Activated T-helper 9 cell treated with anti-CD3 and anti-CD28 coated beads, Interleukin-2, amount 50 U/mL, for 16 hours (primary cell): ENCODE results near the gene FOXP1.

Source experiments
- DNase-seq: peaks from one replicate; pipeline ENCODE4 v3.0.0-alpha.2; 2020; ENCODE audit warnings: low read depth

Gene FOXP1

DNA sequence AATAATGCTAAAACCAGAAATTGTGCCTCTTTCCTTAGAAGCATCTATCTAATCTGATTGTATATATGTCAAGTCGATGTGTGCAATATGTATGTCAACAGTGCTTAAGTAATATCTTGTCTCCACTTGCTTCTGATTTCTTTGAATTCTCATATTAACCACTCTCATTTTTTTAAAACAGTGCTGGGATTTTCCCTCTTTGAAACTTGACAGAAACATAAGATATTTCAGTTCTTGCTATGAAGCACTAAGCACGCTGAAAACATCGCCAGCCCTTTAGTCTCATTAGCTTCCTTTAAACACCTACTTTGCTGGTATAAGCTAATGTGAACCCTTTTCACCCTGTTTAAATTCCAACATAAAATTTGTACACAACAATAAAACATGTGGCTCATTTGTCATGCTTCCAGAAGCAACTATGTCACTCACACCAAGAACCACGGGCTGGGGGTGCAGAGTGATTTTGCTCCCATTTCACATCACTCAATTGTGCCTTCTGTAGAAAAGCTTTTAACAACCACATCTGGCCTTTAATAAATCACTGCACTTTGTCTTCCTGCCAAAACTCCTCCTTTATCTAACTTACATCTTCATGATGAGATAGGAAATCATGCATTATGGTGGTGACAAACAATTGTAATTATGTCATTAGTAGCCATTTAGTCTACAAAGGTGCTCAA is 185.2 kb downstream of the FOXP1 start:
- no peak for DNase-seq

DNA sequence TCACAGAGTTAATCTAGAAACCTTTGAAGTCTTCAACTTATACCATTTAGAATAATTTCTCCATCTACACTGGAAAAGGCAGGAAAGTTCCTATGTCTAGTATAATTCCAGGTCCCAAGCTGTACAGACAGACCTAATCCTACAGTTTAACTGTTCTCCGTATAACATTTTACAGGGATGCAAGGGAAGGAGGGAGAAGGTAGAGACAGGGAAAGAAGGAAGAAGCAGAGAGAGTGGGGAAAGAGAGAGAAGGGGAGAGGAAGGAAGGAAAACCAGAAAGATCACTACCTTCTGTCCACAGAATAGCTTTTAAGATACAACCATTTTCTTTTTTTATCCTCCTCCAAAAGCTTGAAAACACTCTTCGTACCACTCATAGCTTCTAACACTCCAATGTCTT is 185.8 kb downstream of the FOXP1 start:
- DNase-seq: no peak

DNA sequence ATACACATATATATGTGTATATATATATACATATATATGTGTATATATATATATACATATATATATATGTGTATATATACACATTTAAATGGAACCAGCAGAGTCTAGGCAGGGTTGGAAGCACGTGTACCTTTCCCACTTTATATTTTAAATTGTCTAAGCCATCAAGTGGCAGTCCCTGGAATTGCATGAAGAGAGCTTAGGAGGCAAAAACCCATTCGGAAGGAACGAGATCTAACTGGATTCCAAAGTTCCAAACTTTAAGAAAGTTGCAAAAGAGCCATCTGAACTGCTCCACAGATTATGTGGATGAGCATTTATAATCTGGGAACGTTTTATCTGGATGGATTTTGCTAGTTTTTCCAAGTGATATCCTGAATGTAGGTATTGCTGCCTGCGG is 186.5 kb downstream of the FOXP1 start:
- no peak for DNase-seq

DNA sequence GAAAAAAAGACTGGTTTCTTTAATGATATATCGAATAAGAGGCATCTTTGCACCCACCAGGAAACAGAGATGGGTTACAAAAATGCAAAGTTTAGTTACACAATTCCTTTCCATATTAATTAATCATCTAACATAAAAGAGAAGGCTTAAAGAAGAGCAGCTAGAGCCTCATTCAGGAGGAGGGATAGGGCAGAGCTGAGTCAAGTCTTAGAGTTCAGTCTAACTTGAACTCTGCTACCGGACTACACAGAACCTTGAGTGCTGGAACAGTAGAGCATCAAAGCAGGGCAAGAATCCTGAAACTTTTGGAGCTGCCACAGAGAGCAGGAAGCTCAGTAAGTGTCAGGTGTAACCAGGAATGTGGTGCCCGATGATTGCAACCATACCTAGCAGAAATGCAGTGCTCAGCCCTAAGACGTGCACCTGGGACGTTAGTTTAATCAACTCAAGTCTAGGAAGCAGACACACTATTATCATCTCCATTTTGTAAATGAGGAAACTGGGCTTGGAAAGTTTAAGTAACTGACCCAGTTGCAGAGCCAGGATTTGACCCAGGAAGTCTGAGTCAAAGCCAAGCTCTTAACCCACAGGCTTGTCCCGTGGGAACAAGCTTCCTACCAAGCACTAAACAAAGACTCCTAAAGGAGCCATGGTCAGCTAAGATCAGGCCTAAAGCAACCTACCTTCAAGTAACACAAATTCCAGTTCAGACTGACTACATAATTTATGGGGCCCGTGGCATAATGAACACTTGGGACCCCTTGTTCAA is 187.4 kb downstream of the FOXP1 start:
- no peak for DNase-seq

DNA sequence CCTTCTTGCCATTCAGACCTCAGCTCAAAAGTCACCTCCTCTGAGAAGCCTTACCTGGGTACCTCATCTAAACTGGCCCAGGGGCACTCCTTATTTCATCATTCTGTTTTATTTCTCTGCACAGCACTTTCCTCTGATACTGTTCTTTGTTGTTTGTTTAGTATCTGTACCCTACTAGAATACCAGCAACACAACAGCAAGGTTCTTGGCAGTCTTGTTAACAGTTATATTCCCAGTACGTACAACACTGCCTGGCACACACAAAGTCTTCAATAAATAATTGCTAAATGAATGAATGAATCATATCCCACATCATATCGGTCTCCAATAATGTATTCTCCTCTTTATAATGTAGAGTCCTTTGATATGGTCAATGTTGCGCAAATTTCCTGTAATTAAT is 188.1 kb downstream of the FOXP1 start:
- no peak for DNase-seq

DNA sequence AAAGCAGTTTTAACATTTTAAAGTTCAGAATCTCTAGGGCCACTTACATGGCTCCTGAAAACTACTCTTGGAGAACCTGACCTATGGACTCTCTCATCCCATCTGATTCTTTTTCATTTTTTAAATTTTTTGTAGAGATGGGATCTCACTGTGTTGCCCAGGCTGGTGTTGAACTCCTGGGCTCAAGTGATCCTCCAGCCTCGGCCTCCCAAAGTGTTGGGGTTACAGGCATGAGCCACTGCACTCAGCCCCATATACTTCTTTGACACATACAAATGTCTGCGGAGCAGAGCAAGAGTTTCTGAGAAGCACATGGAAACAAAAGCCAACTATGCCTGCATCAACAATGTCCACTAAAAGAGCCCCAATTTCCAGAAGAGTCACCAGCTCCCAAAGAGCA is 189.8 kb downstream of the FOXP1 start:
- no peak for DNase-seq

DNA sequence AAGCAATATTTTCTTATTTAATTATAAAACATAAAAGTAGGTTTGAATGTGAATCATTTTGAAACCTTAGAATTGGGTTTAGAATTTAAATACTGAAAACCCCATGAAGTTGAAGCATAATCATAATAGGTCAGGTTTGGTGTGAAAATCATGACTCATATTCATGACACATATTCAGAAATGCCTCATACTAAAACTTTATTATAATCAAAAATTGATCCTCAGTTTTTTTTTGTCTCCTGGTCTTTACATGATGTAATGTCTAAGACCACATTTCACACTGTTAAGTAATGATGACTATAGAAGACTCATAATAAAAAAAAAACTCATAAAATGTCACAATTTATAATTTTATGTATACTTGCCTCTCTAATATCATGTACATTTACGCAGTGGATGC is 190.4 kb downstream of the FOXP1 start:
- DNase-seq: no peak

DNA sequence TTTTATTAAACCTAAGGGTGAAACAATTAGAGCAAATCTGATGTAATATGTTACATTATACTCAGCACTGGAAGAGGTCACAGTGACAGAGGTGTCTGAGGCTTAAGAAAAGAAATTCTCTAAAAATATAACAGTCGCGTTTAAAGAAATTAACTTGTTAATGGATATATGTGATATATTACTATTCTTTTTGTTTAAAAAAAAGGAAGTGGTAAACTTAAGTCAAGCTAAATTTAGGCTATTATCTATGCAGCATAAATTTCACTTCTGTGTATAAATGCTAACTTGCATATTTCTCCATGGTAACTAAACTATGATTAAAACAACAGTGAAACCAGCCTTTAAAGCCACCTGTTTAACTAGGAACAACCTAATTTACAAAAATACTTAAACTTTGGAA is 191.3 kb downstream of the FOXP1 start:
- DNase-seq: no peak

DNA sequence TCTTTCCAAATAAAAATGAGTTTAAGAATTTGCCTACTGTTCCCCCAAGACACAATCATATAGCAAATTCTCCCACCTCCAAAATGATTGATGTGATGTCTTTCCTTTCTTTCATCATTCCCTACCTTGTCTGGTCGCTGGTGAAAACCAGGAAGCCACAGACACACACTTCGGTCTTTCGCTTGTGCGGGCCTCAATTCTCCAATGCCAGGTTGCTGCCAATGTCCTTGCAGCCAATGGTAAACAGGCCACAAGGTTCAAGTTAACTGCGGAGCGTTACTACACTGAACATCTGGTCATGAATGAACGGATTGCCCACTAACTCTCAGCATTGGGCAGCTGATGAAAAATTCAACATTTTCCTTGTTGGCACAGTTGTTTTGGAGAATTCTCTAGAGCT is 192.2 kb downstream of the FOXP1 start:
- no peak for DNase-seq

DNA sequence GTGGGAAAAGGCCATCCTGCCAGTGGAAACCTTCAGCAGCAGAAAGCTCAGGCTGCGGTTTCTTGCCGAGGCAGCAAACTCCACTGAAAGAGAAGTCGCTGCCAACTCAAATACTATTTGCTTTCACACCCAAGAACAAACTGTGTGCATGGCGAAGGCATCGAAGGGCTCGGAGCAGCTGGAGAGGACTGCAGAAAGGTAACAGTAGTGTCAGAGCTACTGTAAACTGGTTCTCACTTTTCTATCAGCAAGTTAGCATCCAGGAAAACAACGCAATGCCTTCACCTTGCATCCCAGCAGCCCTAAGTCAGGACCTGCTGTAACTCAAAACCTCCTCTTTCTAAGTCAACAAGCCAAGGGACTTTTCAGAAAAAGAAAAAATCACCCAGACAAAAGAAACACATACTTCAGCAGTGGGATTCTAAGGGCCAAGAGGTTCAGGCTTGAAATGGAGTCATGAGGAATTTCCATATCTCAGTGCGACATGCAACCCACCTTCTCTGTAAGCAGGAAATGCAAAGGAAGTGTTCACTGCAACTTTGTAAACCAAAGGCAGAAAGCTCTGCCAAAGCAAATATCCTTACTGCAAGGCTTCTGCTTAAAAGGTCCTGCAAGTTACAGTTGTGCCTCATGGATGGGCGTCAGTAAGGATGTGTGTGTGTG is 193.5 kb downstream of the FOXP1 start:
- DNase-seq: no peak

DNA sequence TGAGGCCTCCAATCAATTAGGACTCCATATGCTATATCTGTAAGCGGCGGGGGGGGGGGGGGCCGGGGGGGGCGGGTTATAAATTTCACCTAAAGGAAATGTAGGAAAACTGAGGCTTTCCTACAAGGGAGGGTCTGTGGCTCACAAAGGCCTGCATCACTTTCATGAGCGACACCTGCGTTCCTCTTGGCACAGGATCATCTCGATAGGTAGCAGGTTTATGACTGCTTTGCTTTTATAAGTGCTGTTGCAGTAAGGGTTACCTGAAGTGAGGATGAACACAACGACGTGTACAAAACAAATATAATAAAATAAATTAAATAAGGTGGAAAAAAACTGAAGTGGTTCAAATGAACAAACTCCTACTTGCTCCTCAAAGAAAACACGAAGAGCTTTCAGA is 194.3 kb downstream of the FOXP1 start:
- no peak for DNase-seq

DNA sequence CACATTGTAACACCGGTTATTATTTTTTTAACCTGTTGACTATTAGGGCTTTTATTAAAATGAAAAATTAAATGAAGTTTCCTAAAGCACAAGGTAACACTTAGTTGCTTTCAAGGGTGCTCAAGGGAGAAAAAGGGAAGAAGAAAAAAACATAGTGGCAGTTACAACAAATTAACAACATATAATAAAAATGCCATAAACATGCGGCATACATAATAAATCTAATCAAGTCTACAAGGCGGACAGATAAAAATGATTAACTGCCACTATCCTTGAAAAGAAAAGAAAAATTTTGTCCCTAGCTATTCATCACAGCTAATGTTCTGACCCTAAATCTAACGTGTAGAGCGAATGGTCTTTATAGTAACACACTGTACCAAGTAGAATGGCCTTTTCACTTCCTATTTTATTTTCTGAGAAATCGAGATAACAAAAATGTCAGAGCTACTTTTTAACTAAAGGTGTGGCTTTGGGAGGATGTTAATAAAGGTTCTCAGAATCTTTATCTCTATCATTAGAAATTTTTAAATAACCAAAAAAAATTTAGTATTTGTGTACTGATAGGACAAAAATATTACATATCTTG is 194.9 kb downstream of the FOXP1 start:
- no peak for DNase-seq

DNA sequence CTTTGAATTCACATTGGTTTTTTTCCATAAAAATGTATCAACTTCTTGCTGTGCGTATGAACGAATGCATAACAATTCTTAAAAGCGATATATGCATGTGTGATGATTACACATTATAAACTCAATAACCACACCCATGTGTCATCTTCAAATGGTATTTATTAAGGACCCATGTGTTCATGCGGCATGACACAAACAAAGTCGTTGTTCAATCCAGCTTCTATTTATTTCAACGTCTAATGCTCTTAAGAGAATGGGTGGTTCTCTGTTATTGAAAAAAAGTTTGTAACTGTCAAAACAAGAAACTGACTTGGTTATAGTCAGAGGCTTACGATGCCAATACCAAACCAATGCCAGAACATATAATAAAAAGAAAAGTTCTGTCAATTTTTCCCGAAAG is 195.9 kb downstream of the FOXP1 start:
- no peak for DNase-seq

DNA sequence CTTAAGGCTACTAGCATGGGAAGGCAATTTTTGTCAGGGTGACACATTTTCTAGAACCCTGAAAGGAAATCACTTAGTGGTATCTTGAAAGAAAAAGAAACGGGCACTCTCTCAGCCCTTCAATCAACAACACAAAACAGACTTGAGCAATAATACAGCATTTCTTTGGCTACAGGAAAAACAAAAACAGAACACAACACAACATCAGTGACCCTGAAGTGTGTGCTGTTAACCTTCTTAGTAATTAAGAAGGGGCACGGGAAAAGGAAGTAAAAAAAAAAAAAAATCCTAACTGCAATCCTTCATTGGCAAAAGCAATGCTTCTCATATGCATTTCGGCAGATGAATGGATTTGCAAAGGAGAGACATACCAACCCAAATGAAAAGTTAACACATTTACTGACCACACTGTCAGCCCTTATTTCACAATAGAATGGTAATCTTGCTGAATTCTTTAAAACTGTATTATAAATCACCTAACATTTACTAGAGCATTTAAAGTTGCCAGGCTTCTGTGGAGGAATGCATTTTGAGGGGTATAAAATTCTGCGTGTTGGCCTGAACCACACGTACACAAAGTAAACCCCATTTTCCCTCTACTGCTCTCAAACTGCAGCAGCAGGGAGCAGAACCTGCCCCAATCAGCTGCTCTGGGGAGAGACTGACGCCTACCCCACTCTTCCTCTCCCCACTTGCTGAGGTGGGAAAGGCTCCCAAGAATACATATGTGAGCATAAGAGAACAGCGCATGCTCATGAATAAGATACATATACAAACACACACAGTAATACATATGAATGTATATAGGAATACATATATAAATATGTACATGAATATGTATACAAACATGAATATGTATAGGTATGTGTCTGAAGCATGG is 198.5 kb downstream of the FOXP1 start:
- no peak for DNase-seq

DNA sequence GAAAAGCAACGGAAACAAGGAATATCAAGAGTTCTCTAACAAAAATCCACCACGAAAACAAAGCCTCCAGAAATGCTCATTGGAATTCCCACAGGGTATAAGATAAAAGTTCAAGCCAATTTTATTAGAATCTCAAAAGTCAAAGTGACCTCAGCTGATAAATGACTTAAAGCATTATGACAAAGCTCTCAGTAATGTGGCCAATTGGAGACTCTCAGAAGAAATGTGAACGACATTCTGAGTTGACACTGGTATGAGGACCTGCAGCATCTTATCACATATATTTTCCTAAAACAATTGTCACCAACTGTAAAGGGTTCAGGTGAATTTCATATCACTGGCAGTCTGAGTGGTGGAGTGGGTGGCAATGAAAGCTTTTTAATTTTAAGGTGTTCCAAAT is 199.1 kb downstream of the FOXP1 start:
- no peak for DNase-seq

DNA sequence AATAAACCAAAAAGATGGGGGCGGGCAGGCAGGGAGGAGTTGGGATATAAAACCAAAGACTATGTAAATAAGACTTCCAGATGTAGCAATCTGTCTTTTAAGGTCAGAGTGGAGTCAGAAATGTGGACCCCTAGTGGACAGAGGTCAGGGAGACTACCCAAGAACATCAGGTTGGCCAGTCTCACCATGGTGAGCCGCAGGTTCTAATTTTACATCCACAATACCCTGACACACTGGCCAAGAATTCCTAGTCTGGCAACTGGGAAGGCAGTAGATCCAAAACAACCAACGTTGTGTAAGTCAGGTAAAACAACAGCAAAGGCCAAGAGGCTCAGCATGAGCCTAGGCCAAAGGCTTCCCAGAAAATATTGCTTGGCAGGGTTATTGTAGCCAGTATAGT is 203.4 kb downstream of the FOXP1 start:
- DNase-seq: no peak

DNA sequence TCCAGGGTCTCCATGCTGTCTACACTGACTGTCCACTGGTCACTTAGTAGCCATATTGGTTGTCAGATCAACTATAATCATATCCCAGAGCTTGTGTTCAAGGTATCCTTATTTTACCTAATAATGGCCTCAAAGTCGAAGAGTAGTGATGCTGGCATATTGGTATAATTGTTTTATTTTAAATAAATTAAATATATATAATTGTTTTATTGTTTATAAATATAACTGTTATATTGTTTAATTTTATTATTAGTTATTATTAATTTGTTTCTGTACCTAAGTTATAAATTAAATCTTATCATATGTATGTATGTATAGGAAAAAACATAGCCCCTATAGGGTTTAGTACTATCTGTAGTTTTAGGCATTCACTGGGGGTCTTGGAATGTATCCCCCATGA is 205.0 kb downstream of the FOXP1 start:
- DNase-seq: no peak

DNA sequence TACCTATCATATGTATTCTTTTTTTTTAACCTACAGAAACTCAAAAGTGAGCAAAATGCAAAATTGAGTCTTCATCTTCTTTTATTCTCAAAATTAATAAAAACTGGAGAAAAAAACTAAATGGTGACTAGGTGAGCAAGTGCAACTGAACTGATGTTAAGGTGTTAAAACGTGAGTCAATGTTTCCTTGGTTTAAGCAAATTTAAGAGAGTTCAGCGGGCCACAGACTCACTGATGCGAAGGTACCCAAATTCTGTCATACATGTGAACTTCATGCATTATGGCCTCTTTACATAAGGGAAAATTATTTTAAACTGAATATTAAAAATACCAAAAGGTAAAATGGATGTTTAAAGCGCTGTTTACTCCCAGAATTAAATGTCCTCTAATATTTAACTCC is 206.6 kb downstream of the FOXP1 start:
- no peak for DNase-seq

DNA sequence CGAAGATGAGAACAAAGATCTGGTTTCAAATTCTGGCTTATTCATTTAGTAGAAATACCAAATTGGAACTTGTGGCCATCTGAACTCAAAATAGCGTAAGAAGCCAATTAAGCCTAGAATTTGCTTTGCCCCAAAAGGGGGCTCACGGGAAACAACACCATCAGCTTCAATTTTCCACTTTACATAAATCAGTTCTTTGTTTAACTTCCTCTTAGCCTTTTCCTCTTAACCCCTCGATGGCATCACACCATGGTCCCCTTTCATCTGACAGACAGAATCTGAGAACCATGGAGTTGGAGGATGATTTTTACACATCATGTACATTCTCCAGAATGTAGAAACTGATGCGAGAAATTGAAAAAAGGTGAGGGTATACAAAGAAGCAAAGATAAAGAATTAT is 207.0 kb downstream of the FOXP1 start:
- no peak for DNase-seq

DNA sequence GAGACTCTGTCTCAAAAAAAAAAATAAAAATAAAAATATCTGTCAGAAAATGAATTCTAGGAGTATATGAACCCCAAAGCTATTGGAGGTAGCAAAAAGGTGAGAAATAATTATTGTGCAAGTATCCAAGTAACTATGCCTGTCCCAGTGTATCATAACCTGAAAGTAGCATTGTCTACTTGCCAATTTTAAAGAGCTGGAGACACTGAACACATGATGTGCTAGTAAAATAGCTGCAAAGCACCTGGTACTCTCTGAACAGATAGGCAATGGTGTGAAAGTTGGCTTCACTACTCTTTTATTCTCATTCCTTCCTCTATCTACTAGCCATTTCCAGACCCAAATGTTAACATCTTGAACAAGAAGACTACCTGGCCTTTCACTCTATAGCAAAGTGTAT is 208.9 kb downstream of the FOXP1 start:
- no peak for DNase-seq

DNA sequence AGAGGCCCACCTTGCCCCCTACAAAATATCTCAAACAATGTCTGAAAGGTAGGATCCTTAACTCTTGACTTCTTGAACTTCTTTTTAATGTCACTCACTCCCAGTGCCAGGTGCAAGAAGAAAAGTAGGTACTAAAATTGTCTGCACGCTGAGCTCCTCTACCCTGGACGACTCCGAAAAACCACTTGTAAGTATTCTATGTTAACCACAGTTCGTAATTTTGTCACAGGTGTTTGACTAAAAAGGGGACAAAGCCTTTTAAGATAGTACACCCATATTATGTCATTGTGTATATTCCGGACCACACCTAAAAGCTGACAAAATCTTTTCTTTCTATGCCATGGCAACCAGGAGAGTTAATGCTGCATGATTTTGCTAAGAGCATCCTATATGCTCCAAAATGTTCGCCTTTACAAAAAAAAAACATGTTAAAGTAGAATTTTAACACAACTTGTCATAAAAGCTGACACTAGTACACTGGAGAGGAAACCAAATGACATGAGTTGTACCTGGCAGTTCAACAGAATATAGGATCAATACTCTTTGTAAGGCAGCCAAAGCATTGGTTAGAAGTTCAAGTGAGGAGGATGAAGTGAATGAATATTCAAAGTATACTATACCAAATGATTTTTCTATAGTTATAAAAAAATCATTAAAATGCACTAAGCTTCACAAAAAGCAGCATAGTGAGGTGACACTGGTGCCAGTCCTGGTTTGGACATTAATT is 210.5 kb downstream of the FOXP1 start:
- no peak for DNase-seq
